Stimulated activated CD4-positive, alpha-beta T cell treated with anti-CD3 and anti-CD28 coated beads, Interleukin-12 subunit alpha, Interleukin-12 subunit beta, amount 100 ng/mL, for 48 hours (primary cell): ENCODE results near the gene PPP1R7.

Experiments
- DNase-seq, 3 donors: peaks; one replicate each; pipeline ENCODE4 v3.0.0-alpha.2; 2020; ENCODE audit warnings: low read depth in 2 of 3, low spot score in 1 of 3

Gene PPP1R7

DNA sequence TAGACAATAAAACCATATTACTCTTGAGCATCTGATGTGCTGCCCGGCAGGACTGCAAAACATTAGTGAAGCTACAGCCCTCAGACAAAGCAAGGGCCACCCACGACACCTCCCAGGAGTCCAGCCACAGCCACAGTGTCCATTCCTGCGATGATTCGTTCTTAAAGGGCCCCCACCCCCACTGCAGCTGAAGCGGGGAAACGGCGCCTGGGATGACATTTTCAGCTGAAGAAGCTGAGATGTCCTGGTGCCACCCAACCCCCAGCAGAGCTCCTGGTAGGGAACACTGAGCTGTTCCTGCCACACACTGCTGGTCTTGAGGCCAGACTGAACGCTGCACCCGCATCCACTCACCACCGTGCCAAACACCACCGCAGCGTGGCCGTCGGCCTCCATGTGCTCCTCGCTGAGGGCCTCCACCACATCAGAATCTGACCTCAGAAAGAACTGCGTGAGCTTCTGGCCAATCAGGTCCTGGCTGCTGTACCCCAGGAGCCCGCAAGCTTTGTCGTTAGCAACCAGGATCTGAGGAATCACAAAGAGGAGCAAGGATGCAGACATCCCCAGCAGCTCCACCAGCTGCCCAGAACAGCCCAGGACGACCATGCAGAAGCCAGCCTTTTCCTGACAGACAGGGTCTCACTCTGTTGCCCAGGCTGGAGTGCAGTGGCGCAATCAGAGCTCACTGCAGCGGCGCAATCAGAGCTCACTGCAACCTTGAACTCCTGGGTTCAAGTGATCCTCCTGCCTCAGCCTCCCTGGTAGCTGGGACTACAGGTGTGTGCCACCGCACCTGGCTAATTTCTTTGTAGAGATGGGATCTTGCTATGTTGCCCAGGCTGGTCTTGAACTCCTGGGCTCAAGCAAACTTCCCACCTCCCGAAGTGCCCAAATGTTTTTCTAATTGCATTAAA, 10.5 kb upstream of the PPP1R7 start:
- DNase-seq, result no peak

DNA sequence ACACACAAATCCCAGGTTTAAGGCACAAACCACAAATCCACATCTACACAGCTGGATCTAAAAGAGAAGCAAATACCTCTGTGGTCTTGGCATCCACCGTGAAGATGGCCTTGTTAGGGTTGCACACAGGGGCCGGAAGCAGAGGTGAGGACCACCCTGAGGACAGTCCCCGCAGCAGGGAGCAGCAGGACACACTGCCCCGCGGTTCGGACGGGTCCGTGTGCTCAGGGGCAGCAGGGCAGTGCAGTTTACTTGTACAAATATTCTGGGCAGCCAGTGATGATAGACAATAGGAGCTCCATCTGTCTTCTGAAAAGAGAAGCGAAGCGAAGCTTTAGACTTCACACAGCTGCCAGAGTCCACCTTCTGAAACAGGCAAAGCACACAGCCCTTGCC, 9.8 kb upstream of the PPP1R7 start:
- DNase-seq, result no peak

DNA sequence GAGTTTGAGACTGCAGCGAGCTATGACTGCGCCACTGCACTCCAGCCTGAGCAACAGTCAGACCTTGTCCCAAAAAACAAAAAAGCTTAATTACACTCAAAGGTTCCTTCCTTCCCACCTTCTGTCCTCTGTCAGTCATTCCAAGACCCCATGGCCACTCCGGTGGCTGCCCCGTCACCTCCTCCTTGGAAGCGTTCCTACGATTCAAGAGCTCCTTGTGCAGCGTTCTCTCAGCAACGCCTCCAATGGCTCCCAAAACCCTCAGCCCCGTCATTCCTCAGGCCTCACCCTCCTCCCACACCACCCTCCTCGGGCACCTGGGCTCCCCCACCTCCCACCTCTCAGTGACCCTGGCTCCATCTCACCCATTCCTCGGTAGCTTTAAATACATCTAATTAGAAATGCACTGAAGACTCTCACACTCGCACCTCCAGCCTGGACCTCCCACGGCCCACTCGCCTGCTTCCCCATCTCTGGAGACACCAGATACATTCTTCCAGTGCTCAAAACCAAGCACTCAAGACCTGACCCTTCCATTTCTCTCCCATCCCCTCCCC, 9.0 kb upstream of the PPP1R7 start:
- no peak for DNase-seq

DNA sequence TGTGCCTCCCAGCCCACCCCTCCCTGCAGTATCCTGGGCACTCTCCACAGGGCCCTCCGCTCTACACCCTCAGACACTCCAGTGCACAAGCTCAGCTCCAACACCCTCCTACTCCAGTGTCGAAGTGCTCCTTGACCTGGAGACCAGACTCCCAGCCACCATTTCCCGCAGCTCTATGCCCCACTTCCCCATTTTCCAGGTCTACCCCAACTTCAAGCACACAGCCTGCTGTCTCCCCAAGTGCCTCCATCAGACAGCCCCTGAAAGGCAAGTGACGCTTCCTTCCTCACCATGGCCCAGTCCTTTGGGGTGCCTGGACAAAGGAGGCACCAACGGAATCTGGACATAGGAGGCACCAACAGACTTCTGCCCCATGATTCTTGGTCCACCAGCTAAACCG, 8.2 kb upstream of the PPP1R7 start:
- DNase-seq, result no peak

DNA sequence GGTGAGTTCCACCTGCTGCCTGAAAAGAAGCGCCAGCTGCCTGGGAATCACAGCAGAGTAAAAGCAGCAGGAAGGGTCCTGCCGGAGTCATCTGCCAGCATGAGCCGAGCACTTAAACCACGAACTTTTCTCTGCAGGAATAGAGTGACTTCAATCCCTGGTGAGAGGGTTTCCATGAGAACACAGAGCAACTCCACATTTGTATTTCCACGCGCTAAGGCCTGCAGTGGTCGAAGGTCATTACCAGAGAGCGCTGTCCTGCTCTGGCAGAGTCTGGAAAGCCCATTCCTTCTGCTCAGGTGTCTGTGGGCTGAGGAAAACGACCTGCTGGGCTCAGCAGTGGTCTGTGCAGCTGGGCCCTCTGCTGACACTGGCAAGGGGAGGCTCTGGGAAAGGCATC, 7.7 kb upstream of the PPP1R7 start:
- no peak for DNase-seq

DNA sequence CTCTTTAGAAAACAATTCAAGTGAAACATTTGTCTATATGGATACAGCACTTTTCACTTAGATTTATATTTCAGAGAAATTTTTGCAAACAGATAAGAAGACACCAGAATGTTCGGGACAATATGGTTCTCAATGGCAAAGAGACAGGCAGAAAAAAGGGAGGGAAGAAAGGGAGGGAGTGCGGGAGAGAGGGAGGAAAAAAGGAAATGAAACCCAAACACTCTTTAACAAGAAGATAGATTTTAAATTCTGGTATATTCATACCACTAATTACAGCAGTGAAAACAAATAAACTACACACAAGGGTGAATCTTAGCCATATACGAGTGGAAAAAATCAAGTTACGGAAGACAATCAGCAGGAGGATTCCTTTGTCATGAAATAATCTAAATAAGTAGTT, 4.0 kb upstream of the PPP1R7 start:
- no peak for DNase-seq

DNA sequence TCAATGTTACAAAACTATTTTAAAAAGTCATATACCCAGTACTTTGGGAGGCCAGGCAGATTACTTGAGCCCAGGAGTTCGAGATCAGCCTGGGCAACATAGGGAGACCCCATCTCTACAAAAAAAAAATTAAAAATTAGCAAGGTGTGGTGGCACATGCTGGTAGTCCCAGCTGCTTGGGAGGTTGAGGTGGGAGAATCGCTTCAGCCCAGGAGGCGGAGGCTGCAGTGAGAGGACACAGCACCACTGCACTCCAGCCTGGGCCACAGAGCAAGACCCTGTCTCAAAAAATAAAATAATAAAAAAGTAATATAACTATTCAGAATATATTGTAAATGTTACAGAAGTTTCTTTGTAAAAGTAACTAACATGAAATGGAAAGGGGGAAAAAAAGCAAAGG, 2.9 kb upstream of the PPP1R7 start:
- DNase-seq, result no peak

DNA sequence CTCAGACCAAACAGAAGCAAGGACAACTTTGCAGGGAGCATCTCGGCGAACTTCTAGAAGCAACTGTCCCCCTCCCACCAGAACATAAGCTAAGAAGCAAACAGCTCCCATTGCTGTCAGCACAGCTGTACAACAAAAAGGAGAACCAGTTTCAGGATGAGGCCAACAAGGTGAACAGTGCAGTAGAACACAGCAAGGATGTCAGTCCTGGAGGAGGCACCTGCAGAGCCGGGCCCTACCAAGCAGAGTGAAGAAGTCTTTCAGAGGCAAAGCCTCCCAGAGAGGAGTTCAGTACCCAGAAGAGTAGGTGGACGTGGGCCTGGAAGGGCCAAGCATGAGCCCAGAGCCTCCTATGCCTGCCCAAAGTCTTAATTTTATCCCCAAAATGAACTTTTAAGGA, 2.0 kb upstream of the PPP1R7 start:
- DNase-seq, result no peak

DNA sequence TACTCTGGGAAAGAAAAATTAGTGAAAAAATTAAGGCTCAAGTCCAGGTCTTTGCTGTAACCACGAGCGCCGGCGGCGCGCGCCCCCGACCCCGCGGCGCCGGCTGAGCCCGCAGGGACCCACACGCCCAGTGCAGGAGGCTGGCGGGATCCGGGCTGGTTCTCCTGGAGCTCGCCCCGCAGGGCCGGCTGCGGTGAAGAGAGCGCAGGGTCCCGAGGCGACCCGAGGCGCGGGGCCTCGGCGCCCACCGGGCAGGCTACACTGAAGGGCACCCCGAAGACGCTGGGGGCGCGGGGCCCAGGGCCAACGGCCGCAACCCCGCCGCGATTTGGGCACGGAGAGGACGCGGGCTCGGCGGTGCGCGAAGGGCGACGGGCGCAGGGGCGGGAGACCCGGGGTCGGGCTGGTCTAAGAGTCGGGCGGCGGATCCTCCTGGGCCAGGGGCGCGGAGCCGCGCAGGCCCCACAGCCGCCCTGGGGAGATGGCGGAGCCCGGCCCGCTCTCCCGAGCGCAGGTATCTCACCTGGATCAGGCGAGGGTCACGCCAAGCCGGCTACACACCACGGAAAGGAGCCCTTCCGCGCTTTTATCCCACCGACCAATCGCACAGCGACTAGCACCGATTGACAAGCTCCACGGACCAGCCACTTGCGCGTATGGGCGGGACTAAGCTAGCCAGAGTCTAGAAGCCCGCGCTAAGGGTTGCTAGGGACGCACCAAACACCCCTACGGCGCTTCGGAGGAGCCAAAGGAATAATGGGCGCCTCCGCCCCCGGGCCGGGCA, 1.2 kb upstream of the PPP1R7 start, which contains the start of gene PASK:
Gene PASK (minus strand): TSS at position 582 of the 784 bp plus-strand sequence. CDS start 6,440 bp downstream, outside the sequence.
- DNase-seq, result peak; percentile 87 to 93 (median 91)

DNA sequence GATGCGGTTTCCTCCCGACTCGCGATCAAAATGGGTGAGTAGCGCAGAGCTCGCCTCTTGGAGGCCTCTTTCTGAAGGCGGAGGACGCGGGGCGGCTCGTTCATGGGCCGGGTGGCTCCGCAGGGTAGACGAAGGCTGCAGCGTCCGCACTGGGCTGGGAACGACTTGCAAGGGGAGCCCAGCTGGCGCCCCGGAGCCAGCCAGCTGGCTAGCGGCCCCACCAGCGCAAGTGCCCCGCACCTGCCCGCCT, 667 bp upstream of the PPP1R7 start:
- DNase-seq, result no peak

DNA sequence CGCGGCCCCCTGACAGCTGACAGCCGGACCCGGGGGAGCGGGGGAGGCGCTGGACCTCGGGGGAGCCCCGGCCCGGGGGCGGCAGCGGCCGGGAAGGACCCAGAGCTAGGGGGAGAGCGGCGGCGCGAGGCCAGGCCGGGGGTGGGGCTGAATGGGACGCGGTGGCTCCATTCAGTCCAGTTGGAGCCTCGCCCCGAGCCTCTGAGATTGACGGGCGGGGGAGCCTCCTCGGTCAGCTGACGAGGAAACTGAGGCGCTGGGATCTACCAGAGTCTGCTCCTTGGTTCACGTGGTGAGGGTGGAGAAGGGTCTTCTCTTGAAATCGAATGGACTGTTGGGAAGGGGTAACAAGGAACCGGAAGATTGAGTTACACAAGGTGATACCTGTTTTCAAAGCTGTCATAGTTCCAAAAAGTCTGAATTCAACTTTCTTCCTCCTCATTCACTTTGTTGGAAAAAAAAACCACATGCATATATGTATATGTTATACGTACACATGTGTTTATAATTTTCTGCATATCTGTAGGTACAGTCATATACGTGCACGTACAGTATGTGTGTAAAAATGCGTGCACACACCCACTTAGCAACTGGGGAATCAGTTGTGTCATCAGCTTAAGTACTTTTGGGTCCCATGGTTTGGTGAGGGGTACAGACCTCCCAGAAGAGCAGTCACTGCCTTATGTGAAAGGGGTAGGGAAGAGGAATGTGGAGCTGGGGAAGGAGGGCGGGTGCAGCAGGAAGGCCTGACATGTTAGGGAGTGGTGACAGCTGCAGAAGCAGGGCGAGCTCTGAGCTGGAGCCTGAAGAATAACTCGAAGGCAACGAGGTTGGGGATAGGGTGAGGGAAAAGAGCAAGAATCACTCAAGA, 628 bp downstream of the PPP1R7 start:
- DNase-seq, result no peak

DNA sequence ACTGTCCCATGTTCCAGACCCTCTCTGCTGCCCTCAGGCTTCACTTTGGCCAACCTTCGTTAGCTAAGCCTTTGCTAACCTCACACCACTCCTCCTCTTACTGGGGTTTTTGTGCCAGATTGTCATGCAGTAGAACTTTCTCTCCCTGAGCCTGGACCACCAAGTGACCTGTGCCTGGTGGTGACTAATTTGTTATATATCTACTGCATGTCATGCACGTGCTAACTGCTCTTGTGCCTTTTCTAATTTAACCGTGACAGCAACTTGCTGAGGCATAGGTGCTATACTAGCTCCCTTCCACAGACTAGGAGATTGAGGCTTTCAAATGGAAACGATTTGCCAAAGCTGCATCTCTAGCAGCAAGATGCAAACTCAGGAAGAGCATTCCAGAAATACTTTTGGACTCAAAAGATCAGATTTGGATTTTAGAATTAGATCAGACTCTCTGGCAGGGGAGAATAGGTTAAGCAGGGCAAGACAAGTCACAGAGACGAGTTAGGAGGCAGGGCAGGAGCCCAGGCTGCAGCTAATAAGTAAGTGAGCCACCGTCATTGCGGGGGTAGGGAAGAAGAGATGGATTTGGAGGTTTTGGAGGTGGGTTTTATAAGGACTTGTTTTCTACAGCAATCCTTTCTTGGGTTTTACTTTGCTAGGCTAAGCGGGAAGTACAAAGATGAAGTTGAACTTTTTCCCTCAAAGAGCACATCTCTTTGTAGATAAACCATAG, 1.8 kb downstream of the PPP1R7 start:
- no peak for DNase-seq

DNA sequence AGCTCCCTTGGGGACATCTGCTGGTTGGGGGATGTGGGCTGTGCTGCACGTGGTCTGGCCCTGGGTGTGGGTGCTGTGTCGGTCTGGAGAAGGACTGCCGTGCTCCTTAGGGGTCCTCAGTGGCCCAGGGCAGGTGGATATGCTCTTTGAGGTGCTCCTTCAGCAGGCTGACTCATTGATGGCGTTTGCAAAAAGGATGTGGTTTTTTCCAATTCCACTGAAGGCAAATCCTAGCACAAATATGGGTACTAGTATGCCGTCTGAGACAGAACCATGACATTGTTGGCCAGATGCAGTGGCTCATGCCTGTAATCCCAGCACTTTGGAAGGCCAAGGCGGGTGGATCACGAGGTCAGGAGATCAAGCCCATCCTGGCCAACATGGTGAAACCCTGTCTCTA, 3.3 kb downstream of the PPP1R7 start:
- no peak for DNase-seq

DNA sequence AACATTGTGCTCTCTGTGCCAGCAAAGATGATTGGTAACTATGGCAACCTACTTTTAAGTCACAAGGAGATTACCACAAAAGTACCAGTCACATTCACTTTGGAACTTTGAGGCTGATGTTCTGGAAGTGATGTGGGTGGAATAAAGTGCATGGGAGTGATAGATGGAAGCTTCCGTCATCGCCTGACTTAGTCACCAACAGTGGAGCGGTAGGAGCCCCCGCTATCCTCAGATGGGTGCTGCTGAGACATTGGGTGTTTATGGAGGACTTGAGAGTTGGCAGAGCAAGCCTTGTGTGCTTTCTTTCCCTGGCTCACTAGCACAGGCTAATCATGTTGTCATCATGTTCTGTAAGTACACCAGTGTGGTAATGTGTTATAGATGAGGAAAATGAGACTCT, 4.6 kb downstream of the PPP1R7 start:
- DNase-seq, result peak; percentile 19 to 34 (median 28)

DNA sequence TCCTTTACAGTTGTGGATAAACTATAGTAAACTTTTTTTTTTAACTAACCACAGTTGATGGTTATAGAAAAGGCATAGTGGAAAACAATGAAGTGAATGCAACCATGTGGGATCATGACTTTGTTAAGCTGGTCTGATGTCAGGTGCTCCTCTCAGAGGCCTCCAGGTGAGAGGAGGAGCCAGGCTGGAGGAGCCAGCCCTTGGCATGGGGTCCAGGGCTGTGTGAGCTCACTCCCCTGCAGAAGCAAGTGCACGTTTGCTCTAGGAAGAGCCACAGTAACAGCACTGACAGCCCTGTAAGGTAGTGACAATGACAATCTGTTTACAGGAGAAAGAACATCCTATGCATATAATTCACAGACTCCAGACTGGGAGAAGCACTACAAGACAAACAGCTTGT, 5.7 kb downstream of the PPP1R7 start:
- DNase-seq, result no peak

DNA sequence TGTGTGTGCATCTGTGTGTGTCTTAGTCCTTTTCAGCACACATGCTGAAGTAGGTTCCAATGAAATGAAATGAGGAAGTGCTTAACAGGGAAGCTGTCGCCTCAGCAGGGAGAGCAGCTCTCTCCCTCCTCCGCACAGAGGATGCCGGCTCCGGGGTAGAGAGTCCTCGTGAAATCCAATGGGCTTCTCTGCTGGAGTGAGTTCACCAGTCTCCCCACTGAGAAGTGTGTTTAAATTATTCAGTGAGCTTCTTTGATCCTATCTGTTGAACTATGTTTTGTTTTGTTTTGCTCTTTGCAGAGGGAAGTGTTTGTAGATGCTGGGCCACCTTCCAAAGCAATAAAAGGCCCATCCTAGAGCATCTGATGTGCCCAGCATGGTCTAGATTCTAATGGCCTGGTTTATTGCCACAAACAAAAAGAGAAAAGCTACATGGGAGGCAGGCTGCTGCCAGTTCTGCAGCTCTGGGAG, 6.7 kb downstream of the PPP1R7 start:
- no peak for DNase-seq

DNA sequence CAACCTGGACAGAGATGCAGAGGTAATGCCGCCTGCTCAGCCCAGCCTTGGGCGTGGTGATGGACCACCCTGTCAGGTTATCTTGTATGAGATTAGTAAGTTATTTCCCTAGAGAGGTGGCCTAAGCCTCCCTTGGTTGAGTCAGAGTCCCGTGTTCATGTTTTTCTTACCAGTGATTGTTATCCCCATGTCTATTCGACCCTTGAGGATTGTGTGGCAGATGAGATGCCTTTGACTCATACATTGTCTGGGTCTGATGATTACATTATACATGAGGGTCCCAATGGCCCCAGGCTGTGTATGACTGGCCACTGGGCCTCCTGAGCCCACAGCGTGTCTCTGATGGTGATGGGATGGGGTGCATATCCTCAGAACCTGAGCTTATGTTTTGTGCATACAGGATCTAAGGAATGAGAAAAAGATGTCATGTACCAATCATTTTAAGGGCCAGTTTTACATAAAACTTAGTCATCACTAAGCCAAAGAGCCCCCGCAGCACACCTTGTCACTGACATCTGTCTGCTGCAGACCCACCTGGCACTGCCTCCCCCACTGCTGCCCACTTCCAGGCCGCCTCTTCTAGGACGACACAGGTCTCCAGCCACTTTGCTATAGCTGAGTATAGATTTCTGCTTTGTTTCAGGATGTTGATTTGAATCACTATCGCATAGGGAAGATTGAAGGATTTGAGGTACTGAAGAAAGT, 7.7 kb downstream of the PPP1R7 start:
- DNase-seq, result no peak

DNA sequence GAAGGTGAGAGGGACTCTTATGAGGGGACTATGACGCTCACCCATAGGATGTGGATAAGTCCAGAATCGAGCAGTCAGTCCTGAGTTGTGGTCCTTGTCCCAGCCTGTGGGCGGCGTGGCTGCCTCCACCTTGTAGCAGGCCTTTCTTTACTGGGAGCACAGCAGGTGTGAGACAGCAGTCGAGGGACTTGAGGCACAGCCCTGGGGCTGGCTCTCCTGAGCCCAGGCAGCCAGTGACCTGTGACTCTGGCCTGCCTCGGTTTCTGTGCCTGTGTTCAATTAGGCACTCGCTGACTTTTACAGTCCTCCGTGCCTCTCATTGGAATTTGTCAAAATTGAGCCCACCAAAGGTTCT, 8.3 kb downstream of the PPP1R7 start:
- DNase-seq, result no peak

DNA sequence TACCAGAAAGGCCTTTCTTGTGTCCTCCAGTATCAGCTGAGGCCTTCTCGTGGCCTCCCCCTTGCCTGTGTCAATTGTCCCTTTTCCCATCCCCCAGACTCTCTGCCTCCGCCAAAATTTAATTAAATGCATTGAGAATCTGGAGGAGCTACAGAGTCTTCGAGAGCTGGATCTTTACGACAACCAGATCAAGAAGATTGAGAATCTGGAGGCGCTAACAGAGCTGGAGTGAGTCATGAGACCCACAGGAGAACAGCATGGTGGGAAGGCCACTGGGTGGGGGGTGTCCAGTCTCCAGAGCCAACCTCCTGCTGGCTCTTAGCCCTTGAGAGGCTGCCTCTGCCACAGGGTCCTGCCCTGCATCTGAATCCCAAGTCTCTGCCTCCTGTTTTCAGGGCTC, 8.8 kb downstream of the PPP1R7 start:
- DNase-seq, result no peak

DNA sequence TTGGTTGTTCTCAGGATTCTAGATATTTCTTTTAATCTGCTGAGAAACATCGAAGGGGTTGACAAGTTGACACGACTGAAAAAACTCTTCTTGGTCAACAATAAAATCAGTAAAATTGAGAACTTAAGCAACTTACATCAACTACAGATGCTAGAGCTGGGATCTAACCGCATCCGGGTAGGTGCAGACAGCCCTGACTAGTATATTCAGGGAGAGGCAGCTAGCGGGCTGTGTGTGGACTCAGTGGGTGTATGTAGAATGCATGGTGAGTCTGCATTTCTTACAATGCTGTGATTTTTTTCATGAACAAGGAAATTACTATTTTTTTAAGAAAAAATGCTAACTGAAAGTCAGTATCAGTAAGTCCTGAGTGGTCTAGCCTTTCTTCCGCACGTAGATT, 10.1 kb downstream of the PPP1R7 start:
- no peak for DNase-seq
